ENCODE results near the gene JAZF1.

JAZF1 gene

DNA sequence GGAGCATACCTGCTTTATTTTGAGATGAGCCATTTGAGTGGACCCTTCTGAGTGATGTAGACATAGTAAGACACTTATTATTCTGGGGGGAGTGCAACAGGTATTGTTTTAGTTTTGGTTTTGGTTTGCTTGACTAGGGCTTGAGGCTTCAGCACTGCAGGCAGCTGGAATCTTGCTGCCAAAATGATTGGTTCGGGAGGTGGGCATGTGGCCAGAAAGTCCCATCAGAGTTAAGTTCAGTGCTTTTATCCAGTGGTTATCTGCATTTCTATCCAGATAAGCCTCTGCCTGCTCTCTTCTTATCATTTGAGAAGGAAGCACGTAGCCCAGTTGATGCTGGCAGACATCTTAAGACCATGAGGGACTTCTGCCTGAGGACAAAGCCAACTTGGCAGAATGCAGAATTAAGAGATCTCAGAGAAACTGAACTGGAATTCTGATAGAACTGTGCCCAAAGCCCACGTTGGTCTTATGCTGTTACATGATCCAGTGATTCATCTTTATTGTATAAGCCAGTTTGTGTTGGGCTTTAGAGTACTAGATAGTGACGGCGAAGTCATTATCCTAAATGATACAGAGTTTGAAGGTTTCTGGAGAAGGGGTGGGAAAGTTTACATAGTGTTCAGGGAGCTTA is 9.6 kb upstream of the JAZF1 start:
- H3K27ac ChIP-seq (ENCODE audit: low read length): no peak overlapping the region
- H3K4me3 ChIP-seq (ENCODE audit: low read depth in 1 of 2, low read length in 2 of 2): no peak overlapping the region
- no peaks in the 10 kb centered on the region for H3K27me3 ChIP-seq (ENCODE audit: low read depth, low read length)
- no peaks in the 10 kb centered on the region for H3K4me1 ChIP-seq (ENCODE audit: control insufficient read depth in 1 of 2, insufficient read depth in 2 of 2, low read length in 2 of 2)
- no peaks in the 10 kb centered on the region for H3K9me3 ChIP-seq (ENCODE audit: control insufficient read depth in 1 of 2, low read length in 2 of 2)
- H3K36me3 ChIP-seq (ENCODE audit: control insufficient read depth in 1 of 2, insufficient read depth in 2 of 2, low read length in 2 of 2): no peaks in the 10 kb centered on the region

DNA sequence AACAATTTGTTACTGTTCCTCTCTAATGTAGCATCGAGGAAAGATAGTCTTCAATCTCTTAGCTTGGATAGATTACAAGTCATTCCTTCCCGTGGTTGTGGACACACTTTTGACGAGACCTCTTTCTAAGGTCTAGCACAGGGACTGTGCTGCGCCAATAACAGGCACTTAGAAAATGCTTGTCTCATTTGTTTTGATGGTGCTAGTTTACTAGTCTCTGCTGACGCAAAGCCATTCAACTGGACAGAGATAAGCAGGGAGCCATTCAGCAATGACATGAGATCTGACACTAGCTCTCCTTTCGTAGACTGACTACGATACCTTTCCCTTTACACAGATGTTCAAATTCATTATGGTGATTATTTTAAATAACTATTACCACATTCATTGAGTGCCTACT is 6.4 kb upstream of the JAZF1 start:
- Histone ChIP-seq H3K27ac (ENCODE audit: low read length) (no peak overlapping the region), H3K36me3 (ENCODE audit: control insufficient read depth in 1 of 2, insufficient read depth in 2 of 2, low read length in 2 of 2) (no peaks in the 10 kb centered on the region), H3K27me3 (ENCODE audit: low read depth, low read length) (no peaks in the 10 kb centered on the region), H3K4me3 (ENCODE audit: low read depth in 1 of 2, low read length in 2 of 2) (no peak overlapping the region), H3K4me1 (ENCODE audit: control insufficient read depth in 1 of 2, insufficient read depth in 2 of 2, low read length in 2 of 2) (no peaks in the 10 kb centered on the region), H3K9me3 (ENCODE audit: control insufficient read depth in 1 of 2, low read length in 2 of 2) (no peaks in the 10 kb centered on the region)

DNA sequence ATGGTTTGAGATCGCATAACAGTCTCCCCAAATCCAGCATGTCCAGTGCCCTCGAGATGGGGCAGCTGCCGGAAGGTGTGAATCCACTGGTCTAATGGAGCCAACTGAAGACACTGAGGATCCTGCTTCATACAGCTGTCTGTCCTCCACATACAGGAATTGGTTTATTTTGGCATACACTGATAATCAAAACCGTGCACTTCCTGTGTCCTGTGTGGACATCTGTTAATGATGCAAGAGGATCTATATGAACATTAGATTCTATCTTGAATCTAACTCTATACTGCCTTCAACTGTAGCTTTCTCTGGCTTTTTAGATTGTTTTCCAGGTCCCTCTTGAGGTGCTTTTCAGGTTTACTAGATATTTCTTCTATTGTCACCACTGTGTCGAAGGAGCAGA is 3.0 kb upstream of the JAZF1 start:
- Histone ChIP-seq H3K27me3 (ENCODE audit: low read depth, low read length) (no peaks in the 10 kb centered on the region), H3K36me3 (ENCODE audit: control insufficient read depth in 1 of 2, insufficient read depth in 2 of 2, low read length in 2 of 2) (no peaks in the 10 kb centered on the region)

GRCh38 chr7:28182071-28182471 is 1.5 kb upstream of the JAZF1 start:
- H3K9me3 ChIP-seq (ENCODE audit: control insufficient read depth in 1 of 2, low read length in 2 of 2): no peaks in the 10 kb centered on the region
- H3K36me3 ChIP-seq (ENCODE audit: control insufficient read depth in 1 of 2, insufficient read depth in 2 of 2, low read length in 2 of 2): no peaks in the 10 kb centered on the region
- H3K4me1 ChIP-seq (ENCODE audit: control insufficient read depth in 1 of 2, insufficient read depth in 2 of 2, low read length in 2 of 2): peaks cover 0 to 18% of the 10 kb centered on the region in 2 donors
- H3K27ac ChIP-seq (ENCODE audit: low read length): no peak overlapping the region
- no peak overlapping the region for H3K4me3 ChIP-seq (ENCODE audit: low read depth in 1 of 2, low read length in 2 of 2)
- no peaks in the 10 kb centered on the region for H3K27me3 ChIP-seq (ENCODE audit: low read depth, low read length)

More for the DNA sequence above, 3.0 kb upstream of the JAZF1 start:
- Histone ChIP-seq H3K4me3 (ENCODE audit: low read depth in 1 of 2, low read length in 2 of 2) (no peak overlapping the region), H3K4me1 (ENCODE audit: control insufficient read depth in 1 of 2, insufficient read depth in 2 of 2, low read length in 2 of 2) (peaks cover 0 to 13% of the 10 kb centered on the region in 2 donors), H3K9me3 (ENCODE audit: control insufficient read depth in 1 of 2, low read length in 2 of 2) (no peaks in the 10 kb centered on the region), H3K27ac (ENCODE audit: low read length) (no peak overlapping the region)

DNA sequence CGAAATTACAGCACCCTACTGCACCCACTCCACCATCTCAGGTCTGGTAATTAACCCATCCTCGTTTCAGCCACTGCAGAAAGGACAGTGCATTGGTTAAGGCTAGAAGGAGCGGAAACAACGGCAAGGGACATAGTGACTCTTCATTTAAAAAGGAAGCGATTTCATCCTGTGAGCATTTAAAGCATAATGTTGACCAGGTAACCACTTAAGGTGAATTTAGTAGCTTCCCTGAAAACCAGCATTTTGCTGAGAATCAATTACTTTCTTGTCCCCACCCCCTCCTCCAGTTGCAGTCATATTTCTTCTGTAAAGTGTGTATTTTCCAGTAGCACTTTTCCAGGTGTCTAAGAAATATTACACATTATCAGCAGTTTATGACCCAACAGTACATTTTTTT is 821 bp upstream of the JAZF1 start:
- H3K36me3 ChIP-seq (ENCODE audit: control insufficient read depth in 1 of 2, insufficient read depth in 2 of 2, low read length in 2 of 2): no peaks in the 10 kb centered on the region
- H3K9me3 ChIP-seq (ENCODE audit: control insufficient read depth in 1 of 2, low read length in 2 of 2): no peaks in the 10 kb centered on the region
- H3K27me3 ChIP-seq (ENCODE audit: low read depth, low read length): no peaks in the 10 kb centered on the region
- H3K4me3 ChIP-seq (ENCODE audit: low read depth in 1 of 2, low read length in 2 of 2): no peak overlapping the region
- H3K4me1 ChIP-seq (ENCODE audit: control insufficient read depth in 1 of 2, insufficient read depth in 2 of 2, low read length in 2 of 2): peaks cover 5 to 25% of the 10 kb centered on the region in 2 donors
- H3K27ac ChIP-seq (ENCODE audit: low read length): no peak overlapping the region

DNA sequence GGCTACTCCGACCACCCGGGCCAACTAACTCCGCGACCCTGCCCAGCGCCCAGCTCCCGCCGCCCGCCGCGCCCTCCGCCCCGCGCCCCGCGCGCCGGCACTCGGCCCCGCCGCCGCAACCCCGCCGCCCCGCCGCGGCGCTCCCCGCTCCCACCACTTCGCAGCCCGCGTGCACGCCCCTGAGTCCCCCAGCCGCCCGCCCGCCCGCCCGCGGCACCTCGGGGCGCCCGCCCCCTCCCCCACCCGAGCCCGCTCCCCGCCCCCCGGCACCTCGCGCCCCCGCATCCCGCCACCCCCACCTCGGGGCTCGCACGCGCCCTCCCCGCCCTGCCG is 598 bp downstream of the JAZF1 start:
- Histone ChIP-seq H3K4me3 (ENCODE audit: low read depth in 1 of 2, low read length in 2 of 2) (peak overlapping the region in 1 of 2 donors; percentile 72), H3K27me3 (ENCODE audit: low read depth, low read length) (no peaks in the 10 kb centered on the region), H3K9me3 (ENCODE audit: control insufficient read depth in 1 of 2, low read length in 2 of 2) (no peaks in the 10 kb centered on the region), H3K36me3 (ENCODE audit: control insufficient read depth in 1 of 2, insufficient read depth in 2 of 2, low read length in 2 of 2) (no peaks in the 10 kb centered on the region), H3K27ac (ENCODE audit: low read length) (no peak overlapping the region), H3K4me1 (ENCODE audit: control insufficient read depth in 1 of 2, insufficient read depth in 2 of 2, low read length in 2 of 2) (peaks cover 5 to 25% of the 10 kb centered on the region in 2 donors)

DNA sequence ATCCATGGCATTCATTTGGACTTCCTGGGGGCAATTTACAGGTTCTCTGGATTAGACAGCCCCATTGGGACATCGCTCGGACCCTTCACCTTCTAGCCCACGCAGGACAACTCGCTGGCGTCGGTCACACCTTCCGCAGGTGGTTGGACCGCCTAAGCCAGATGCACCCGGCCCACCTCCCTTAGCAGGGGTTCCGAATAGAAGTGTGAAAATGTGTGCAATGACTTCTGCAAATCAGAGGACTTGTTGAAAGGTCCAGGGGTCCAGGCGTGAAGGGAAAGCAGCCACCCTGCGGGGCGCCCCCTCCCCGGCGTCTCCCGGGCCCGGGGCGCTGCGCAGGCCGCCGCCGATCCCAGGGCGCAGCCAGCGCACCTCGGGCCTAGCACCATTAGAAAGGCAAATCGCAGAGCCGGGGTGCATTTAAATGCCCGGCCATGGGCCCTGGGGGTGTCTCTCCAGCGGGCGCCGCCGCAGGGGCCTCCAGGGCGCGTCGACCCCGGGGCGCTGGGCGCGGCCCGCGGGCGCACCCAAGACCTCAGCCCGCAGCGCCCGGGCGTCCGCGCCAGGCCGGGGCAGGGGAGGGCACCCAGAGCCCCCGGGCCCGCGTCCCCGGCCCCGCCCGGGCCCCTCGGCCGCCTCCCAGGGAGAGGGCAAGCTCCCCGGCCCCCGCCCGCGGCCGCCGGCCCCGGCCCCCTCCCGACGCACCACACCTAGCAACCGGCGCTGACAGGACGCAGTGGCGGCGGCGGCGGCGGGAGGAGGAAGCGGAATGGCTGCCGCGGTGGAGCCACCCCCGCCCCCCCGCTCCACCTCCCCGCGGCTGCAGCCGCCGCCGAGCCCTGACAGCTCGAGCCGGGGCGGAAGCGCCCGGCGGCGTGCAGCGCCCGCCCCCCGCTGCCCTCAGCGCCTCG is 1.2 kb downstream of the JAZF1 start:
- H3K36me3 ChIP-seq (ENCODE audit: control insufficient read depth in 1 of 2, insufficient read depth in 2 of 2, low read length in 2 of 2): no peaks in the 10 kb centered on the region
- H3K4me1 ChIP-seq (ENCODE audit: control insufficient read depth in 1 of 2, insufficient read depth in 2 of 2, low read length in 2 of 2): peaks cover 5 to 25% of the 10 kb centered on the region in 2 donors
- no peaks in the 10 kb centered on the region for H3K9me3 ChIP-seq (ENCODE audit: control insufficient read depth in 1 of 2, low read length in 2 of 2)
- H3K4me3 ChIP-seq (ENCODE audit: low read depth in 1 of 2, low read length in 2 of 2): peak overlapping the region; percentile 76 to 77
- peak overlapping the region; percentile 24 for H3K27ac ChIP-seq (ENCODE audit: low read length)
- no peaks in the 10 kb centered on the region for H3K27me3 ChIP-seq (ENCODE audit: low read depth, low read length)

GRCh38 chr7:28178599-28178998 is 2.0 kb downstream of the JAZF1 start:
- H3K4me1 ChIP-seq (ENCODE audit: control insufficient read depth in 1 of 2, insufficient read depth in 2 of 2, low read length in 2 of 2): peaks cover 5 to 25% of the 10 kb centered on the region in 2 donors
- H3K36me3 ChIP-seq (ENCODE audit: control insufficient read depth in 1 of 2, insufficient read depth in 2 of 2, low read length in 2 of 2): no peaks in the 10 kb centered on the region
- H3K4me3 ChIP-seq (ENCODE audit: low read depth in 1 of 2, low read length in 2 of 2): peak overlapping the region; percentile 76 to 77
- no peaks in the 10 kb centered on the region for H3K27me3 ChIP-seq (ENCODE audit: low read depth, low read length)
- H3K9me3 ChIP-seq (ENCODE audit: control insufficient read depth in 1 of 2, low read length in 2 of 2): no peaks in the 10 kb centered on the region
- H3K27ac ChIP-seq (ENCODE audit: low read length): peak overlapping the region; percentile 24

DNA sequence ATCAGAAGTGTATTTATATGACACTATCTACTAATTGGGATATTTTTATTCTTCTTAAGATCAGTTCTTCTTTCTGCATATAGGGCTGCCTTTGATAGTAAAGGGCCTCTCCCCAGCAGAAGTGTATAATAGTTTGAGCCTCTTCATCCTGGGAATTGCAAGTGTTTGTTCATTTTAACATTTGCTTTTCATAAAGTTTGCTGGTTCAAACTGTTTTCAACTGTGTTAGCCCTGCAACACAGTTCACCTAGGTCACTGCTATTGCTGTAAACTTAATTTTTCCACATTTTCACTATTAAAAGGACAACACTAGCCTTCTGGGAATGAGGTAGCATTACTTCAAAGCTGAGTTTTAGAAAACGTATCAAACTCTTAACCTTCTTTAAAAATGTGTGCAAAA is 2.8 kb downstream of the JAZF1 start:
- Histone ChIP-seq H3K27ac (ENCODE audit: low read length) (no peak overlapping the region), H3K27me3 (ENCODE audit: low read depth, low read length) (no peaks in the 10 kb centered on the region), H3K36me3 (ENCODE audit: control insufficient read depth in 1 of 2, insufficient read depth in 2 of 2, low read length in 2 of 2) (no peaks in the 10 kb centered on the region), H3K9me3 (ENCODE audit: control insufficient read depth in 1 of 2, low read length in 2 of 2) (no peaks in the 10 kb centered on the region), H3K4me3 (ENCODE audit: low read depth in 1 of 2, low read length in 2 of 2) (no peak overlapping the region), H3K4me1 (ENCODE audit: control insufficient read depth in 1 of 2, insufficient read depth in 2 of 2, low read length in 2 of 2) (peaks cover 5 to 25% of the 10 kb centered on the region in 2 donors)

- Histone ChIP-seq H3K4me3 (ENCODE audit: low read depth in 1 of 2, low read length in 2 of 2) (no peak overlapping the region), H3K9me3 (ENCODE audit: control insufficient read depth in 1 of 2, low read length in 2 of 2) (no peaks in the 10 kb centered on the region), H3K36me3 (ENCODE audit: control insufficient read depth in 1 of 2, insufficient read depth in 2 of 2, low read length in 2 of 2) (no peaks in the 10 kb centered on the region), H3K27me3 (ENCODE audit: low read depth, low read length) (no peaks in the 10 kb centered on the region), H3K4me1 (ENCODE audit: control insufficient read depth in 1 of 2, insufficient read depth in 2 of 2, low read length in 2 of 2) (peaks cover 5 to 25% of the 10 kb centered on the region in 2 donors), H3K27ac (ENCODE audit: low read length) (no peak overlapping the region)
These were observed 4.0 kb downstream of the JAZF1 start for GRCh38 chr7:28176645-28177044.

DNA sequence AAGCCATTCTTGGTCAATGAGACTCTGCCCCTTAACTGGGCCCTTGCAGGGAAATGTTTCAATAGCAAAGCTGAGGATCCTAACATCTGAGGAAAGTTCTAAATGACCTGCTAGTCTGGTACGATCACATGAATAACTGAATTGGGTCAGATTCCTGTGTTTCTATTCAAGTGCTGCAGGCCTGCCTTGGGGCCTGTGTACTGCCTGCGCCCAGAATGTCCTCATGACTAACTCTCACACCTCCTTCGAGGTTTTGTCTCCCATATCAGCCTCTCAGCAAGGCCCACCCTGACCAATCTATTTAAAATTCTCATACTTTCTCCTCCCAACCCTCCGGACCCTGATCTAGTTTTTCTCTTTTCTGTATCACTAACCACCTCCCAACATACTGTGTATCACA is 4.4 kb downstream of the JAZF1 start:
- Histone ChIP-seq H3K9me3 (ENCODE audit: control insufficient read depth in 1 of 2, low read length in 2 of 2) (no peaks in the 10 kb centered on the region), H3K4me3 (ENCODE audit: low read depth in 1 of 2, low read length in 2 of 2) (no peak overlapping the region)

More for the DNA sequence above, 4.4 kb downstream of the JAZF1 start:
- Histone ChIP-seq H3K4me1 (ENCODE audit: control insufficient read depth in 1 of 2, insufficient read depth in 2 of 2, low read length in 2 of 2) (peaks cover 5 to 22% of the 10 kb centered on the region in 2 donors), H3K27me3 (ENCODE audit: low read depth, low read length) (no peaks in the 10 kb centered on the region), H3K36me3 (ENCODE audit: control insufficient read depth in 1 of 2, insufficient read depth in 2 of 2, low read length in 2 of 2) (no peaks in the 10 kb centered on the region), H3K27ac (ENCODE audit: low read length) (no peak overlapping the region)
